BLaER1 (cell line): ENCODE results near the gene TBC1D1.

ENCODE experiments used
- H3K27ac ChIP-seq: shearing (Covaris generic); formaldehyde crosslinking; 2 replicates; pipeline ENCODE4 v1.8.1; 2022
- H3K27me3 ChIP-seq: shearing (Covaris generic); formaldehyde crosslinking; 2 replicates; pipeline ENCODE4 v1.8.1; 2022
- H3K36me3 ChIP-seq: shearing (Covaris generic); formaldehyde crosslinking; 2 replicates; pipeline ENCODE4 v1.8.1; 2022
- H3K4me1 ChIP-seq: shearing (Covaris generic); formaldehyde crosslinking; 2 replicates; pipeline ENCODE4 v1.8.1; 2022
- H3K4me2 ChIP-seq: shearing (Covaris generic); formaldehyde crosslinking; 2 replicates; pipeline ENCODE4 v1.8.1; 2022
- H3K4me3 ChIP-seq: shearing (Covaris generic); formaldehyde crosslinking; 2 replicates; pipeline ENCODE4 v1.8.1; 2022
- H3K9ac ChIP-seq: shearing (Covaris generic); formaldehyde crosslinking; 2 replicates; pipeline ENCODE4 v1.8.1; 2022
- H3K9me3 ChIP-seq: shearing (Covaris generic); formaldehyde crosslinking; 2 replicates; pipeline ENCODE4 v1.8.1; 2022
- H4K20me1 ChIP-seq: shearing (Covaris generic); formaldehyde crosslinking; 2 replicates; pipeline ENCODE4 v1.8.1; 2022
- Cebpa-rat ChIP-seq: shearing (Covaris generic); IDR thresholded peaks from 2 replicates; pipeline ENCODE4 v1.8.1; 2022

The TBC1D1 gene

DNA sequence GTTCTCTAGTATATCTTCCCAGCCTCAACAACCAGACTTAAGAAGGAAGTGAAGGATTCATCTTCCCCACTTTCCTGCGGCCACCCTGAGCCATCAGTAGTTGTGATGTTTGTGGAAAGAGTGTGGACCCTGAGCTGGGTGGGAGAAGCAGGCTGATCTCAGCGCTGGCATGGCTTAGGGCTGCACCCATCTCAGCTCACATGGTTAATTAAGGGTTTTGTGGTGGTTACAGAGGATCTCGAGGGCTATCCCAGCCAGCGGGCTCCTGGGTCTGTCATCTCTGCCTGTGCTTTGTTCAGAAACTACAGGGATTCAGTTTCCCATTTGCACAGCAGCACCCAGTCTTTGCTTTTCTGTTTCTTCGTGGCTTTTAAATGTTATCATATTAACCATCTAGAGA lies 232.7 kb downstream of the TBC1D1 start:
- no peaks in the 10 kb centered on the region for H3K27me3 ChIP-seq
- H3K9me3 ChIP-seq = no peaks in the 10 kb centered on the region
- no peak overlapping the region for H3K4me3 ChIP-seq
- peaks cover 9% of the 10 kb centered on the region for H3K4me1 ChIP-seq
- no peaks in the 10 kb centered on the region; the same call in 1 of the 2 replicates for H4K20me1 ChIP-seq
- no peak overlapping the region for H3K27ac ChIP-seq
- H3K4me2 ChIP-seq = no peak overlapping the region
- TF ChIP-seq Cebpa-rat = no peak
- H3K36me3 ChIP-seq = peaks cover 89% of the 10 kb centered on the region
- H3K9ac ChIP-seq = no peak overlapping the region

DNA sequence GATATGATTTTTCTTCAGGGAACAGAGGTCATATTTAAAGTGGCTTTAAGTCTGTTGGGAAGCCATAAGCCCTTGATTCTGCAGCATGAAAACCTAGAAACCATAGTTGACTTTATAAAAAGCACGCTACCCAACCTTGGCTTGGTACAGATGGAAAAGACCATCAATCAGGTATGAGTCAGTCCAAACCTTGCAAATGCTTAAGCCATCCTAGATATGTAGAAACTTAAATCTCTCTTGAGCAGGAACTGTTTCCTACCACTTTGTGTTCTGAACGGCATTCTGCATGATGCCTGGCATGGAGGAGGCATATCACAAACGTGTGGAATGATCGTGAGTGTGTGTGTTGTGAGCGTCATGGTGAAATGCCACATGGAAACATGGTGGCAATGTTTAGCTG lies 234.1 kb downstream of the TBC1D1 start:
- no peak overlapping the region for H3K27ac ChIP-seq
- H3K9ac ChIP-seq = no peak overlapping the region
- no peaks in the 10 kb centered on the region; the same call in 1 of the 2 replicates for H4K20me1 ChIP-seq
- no peak overlapping the region for H3K4me3 ChIP-seq
- H3K4me1 ChIP-seq = peaks cover 18% of the 10 kb centered on the region
- H3K36me3 ChIP-seq = peaks cover 91% of the 10 kb centered on the region
- H3K27me3 ChIP-seq = no peaks in the 10 kb centered on the region
- TF ChIP-seq Cebpa-rat = no peak
- H3K9me3 ChIP-seq = no peaks in the 10 kb centered on the region
- H3K4me2 ChIP-seq = no peak overlapping the region

DNA sequence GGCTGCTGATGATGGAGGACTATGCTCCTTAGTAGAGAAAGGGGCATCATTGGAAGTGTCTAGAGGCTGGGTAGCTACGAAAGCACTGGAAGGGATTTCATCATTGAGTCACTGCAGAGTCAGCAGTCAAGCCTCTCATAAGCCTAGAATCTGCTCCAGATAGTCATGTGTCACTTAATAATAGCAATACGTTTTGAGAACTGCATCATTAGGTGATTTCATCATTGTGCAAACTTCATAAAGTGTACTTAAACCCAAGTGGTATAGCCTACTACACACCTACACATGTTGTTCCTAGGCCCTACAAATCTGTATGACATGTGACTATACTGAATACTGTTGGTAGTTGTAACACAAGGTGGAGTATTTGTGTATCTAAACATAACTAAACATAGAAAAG lies 234.9 kb downstream of the TBC1D1 start:
- no peak overlapping the region for H3K9ac ChIP-seq
- H3K4me1 ChIP-seq = peaks cover 23% of the 10 kb centered on the region
- no peak overlapping the region for H3K27ac ChIP-seq
- no peak overlapping the region for H3K4me2 ChIP-seq
- TF ChIP-seq Cebpa-rat = no peak
- H3K9me3 ChIP-seq = no peaks in the 10 kb centered on the region
- H3K36me3 ChIP-seq = peaks cover 88% of the 10 kb centered on the region
- no peaks in the 10 kb centered on the region; the same call in 1 of the 2 replicates for H4K20me1 ChIP-seq
- H3K4me3 ChIP-seq = no peak overlapping the region
- no peaks in the 10 kb centered on the region for H3K27me3 ChIP-seq

DNA sequence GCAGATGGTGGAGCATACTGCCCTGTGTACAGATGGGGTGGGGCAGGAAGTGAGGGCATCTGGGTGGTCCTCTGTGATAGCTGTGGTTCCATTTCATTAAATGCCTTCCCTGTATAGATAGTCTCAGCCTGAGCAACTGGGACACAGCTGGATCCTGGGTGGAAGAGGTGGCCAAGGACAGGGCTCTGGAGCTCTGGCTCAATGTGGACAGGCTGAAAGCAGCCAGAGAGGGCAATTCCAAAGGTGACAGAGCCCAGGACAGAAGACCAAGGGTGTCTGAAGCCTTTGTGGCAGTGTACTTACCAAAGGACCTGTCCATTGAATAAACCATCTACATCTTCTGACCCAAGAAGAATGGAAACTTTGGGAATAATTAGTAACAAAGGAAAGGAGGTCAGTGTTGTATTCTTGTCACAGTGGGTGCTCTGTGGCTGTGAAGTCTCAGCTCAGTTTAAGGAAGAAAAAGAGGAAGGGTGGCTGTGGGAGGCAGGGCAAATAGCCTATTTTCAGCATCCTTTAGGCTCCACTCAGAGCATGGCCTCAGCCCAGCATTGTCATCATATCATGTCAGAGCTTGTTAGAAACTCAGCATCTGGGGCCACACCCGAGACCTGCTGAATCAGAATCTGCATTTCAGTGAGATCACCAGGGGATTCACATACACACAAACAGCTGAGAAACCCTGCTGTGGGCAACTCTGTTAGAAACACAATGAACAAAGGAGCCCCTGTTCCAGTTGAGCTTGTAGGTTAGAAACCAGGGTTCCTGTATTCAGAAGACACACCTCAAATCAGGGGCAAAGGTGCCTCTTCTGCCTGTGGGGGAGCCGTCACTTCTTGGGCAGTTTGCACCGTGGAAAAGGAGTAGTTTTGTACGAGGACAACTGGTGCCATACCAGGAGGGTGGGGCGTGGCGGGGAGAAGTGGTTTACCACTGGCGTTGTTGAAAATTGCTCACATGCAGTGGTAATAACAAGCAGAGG lies 237.9 kb downstream of the TBC1D1 start:
- Histone ChIP-seq H3K9me3 (no peaks in the 10 kb centered on the region), H3K27me3 (no peaks in the 10 kb centered on the region), H3K4me1 (peaks cover 49% of the 10 kb centered on the region), H3K4me2 (peak overlapping the region; percentile 33), H3K36me3 (peaks cover 75% of the 10 kb centered on the region), H3K4me3 (no peak overlapping the region), H3K27ac (no peak overlapping the region), H3K9ac (no peak overlapping the region), H4K20me1 (no peaks in the 10 kb centered on the region)
- no peak for TF ChIP-seq Cebpa-rat

DNA sequence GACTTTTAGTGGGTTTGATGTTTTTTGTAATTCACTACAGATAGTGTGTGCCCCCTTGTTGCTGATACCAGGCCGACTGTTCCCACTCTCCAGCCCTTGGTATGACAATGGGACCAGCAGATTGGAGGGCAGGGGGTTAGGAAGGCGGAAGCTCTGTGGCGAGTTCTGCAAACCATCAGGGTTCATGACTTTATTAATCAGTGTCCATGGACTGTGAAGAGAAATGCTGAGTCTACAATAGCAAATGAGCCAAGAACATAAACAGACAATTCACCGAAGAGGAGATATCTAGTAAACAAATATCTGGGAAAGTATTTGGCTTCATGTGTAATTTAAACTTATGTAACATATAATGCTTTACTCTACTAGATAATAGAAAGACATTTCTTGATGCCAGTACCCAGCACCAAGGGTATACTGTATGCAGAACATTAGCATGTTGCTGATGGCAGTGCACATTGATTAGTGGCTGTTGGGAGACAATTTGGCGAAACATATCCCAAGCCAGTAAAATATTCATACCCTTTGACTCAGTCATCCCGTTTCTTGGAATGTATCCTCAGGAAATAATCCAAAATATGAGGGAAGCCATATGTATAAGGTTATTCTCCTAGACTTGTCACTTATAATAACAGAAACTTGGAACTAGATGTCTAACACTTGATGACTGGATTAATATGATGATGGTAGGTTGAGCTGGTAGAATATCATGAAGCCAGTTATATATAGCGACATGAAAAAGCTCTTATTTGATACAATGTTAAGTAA lies 238.8 kb downstream of the TBC1D1 start:
- H3K27me3 ChIP-seq = no peaks in the 10 kb centered on the region
- H3K9ac ChIP-seq = no peak overlapping the region
- H4K20me1 ChIP-seq = no peaks in the 10 kb centered on the region
- peaks cover 77% of the 10 kb centered on the region for H3K36me3 ChIP-seq
- TF ChIP-seq Cebpa-rat = no peak
- no peak overlapping the region for H3K4me3 ChIP-seq
- H3K4me2 ChIP-seq = no peak overlapping the region
- peaks cover 49% of the 10 kb centered on the region for H3K4me1 ChIP-seq
- H3K9me3 ChIP-seq = no peaks in the 10 kb centered on the region
- no peak overlapping the region for H3K27ac ChIP-seq

DNA sequence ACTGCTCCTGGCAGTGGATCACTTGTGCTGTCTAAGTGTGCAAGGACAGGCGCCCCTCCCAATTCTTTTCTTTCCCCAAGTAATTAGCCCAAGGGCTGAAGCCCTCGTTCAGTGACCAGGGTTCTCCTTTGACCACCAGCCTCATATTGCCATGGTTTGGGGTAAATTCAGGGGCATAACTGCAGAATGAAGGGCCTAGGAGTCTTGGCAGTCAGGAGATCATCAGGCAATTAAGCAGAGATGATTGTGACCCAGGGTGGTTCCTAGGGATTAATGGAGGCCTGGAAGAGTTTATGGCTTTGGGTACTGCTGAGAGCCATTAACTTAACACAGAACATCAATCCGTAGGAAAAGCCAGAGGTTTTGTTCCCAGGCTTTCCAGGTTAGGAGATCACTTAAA lies 240.0 kb downstream of the TBC1D1 start:
- Histone ChIP-seq H3K4me1 (peaks cover 49% of the 10 kb centered on the region), H3K4me2 (peak overlapping the region; percentile 59), H3K27ac (0 out of 2 replicates have a peak overlapping the region, but pooled peaks have one; percentile 31), H4K20me1 (no peaks in the 10 kb centered on the region), H3K9ac (no peak overlapping the region), H3K27me3 (no peaks in the 10 kb centered on the region), H3K9me3 (no peaks in the 10 kb centered on the region), H3K4me3 (no peak overlapping the region), H3K36me3 (peaks cover 75% of the 10 kb centered on the region)
- no peak for TF ChIP-seq Cebpa-rat

DNA sequence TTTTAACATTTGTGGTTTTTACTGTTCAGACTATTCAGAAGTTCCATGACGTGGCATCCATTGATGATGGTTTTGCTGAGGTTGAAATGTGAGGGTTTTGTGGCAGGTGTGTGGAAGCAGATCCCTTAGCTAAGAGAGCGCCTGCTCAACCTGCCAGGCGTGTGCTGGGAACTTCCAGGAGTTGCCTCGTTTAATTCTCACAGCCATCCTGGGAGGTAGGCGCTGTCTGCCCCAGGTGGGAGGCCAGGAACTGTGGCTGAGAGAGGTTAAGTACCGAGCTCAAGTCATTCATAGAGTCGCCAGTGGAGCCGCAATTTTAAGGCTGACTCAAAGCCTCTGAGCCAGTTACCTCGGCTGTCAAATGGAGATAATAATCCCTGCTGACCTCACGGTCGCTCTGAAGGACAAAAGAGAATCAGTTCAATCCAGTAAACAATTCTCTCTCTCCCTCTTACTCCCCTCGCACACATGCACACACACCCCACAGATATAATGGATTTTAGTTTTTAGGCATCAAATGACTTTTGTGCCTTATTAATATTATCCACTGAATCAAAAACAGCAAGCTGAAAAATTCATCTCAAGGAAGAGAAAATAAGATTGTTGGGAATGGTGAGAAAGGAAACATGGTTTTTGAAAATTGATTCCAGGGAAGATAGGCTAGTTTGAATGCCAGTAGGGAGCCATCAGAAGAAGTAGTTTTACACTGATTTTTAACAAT lies 240.6 kb downstream of the TBC1D1 start:
- Histone ChIP-seq H3K4me3 (no peak overlapping the region), H3K36me3 (peaks cover 75% of the 10 kb centered on the region), H3K27me3 (no peaks in the 10 kb centered on the region), H3K9ac (no peak overlapping the region), H3K4me1 (peaks cover 49% of the 10 kb centered on the region), H3K27ac (peak overlapping the region; percentile 31; the same call in 1 of the 2 replicates), H3K4me2 (peak overlapping the region; percentile 59), H4K20me1 (no peaks in the 10 kb centered on the region), H3K9me3 (no peaks in the 10 kb centered on the region)
- TF ChIP-seq Cebpa-rat = no peak

DNA sequence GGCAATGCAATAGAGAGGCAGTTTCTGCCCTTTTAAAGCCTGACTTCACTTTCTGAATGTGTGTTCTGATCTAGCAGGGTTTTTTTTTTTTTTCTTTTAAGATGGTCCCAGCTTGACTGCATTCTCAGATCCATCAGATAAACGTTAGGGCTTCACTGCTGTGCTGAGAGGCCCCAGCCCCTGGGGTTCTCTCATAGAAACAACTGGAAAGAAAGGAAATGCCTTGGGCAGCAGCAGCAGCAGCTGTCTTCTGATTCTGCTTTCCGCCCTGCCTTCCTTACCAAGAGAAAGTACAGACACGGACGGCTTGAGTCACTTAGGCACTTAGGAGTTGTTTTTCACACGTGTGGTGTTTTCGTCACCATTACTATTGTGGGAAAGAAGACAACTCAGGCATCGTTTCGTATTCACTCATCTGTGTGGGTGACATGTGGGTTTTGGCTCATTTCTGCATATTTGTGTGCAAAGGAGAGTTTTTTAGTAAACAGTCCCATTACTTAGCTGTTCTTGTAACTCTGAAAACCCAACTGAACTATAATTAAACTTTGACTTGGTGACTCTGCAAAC lies 241.3 kb downstream of the TBC1D1 start:
- peaks cover 75% of the 10 kb centered on the region for H3K36me3 ChIP-seq
- H3K27ac ChIP-seq = peak overlapping the region; percentile 31; the same call in 1 of the 2 replicates
- TF ChIP-seq Cebpa-rat = no peak
- peak overlapping the region; percentile 59 for H3K4me2 ChIP-seq
- H4K20me1 ChIP-seq = no peaks in the 10 kb centered on the region
- no peak overlapping the region for H3K9ac ChIP-seq
- no peak overlapping the region for H3K4me3 ChIP-seq
- H3K27me3 ChIP-seq = no peaks in the 10 kb centered on the region
- H3K4me1 ChIP-seq = peaks cover 49% of the 10 kb centered on the region
- H3K9me3 ChIP-seq = no peaks in the 10 kb centered on the region
